ENCODE data around the gene DHRS1.
A peak's percentile ranks its signal among the peaks of the same experiment; 100 is the strongest.

Gene DHRS1

GRCh38 chr14:24339284-24340151 is 39.9 kb upstream of the DHRS1 start, which contains the start of gene RIPK3:
Gene RIPK3, minus strand, starts transcription at chr14:24339991. Its CDS starts 165 bp downstream, at chr14:24339826.
- H3K4me3 ChIP-seq (ENCODE audit: low read depth, low read length): peak within 1 kb of the TSS; percentile 84
- TF ChIP-seq CTCF (IDR thresholded peaks at IDR 0.05; ENCODE audit: insufficient read depth, low read depth, low read length, missing control alignments): no peak
- DNase-seq (ENCODE audit: low read depth): peak; percentile 73

- TF ChIP-seq CTCF (IDR thresholded peaks at IDR 0.05; ENCODE audit: insufficient read depth, low read depth, low read length, missing control alignments): no peak
- H3K4me3 ChIP-seq (ENCODE audit: low read depth, low read length): peak overlapping the region; percentile 84
- no peak for DNase-seq (ENCODE audit: low read depth)
Observed at GRCh38 chr14:24338843-24339242, 39.3 kb upstream of the DHRS1 start.

- no peak overlapping the region for H3K4me3 ChIP-seq (ENCODE audit: low read depth, low read length)
- no peak for TF ChIP-seq CTCF (IDR thresholded peaks at IDR 0.05; ENCODE audit: insufficient read depth, low read depth, low read length, missing control alignments)
- no peak for DNase-seq (ENCODE audit: low read depth)
Observed at GRCh38 chr14:24337824-24338175, 38.2 kb upstream of the DHRS1 start.

GRCh38 chr14:24337144-24337823 is 37.7 kb upstream of the DHRS1 start:
- no peak for TF ChIP-seq CTCF (IDR thresholded peaks at IDR 0.05; ENCODE audit: insufficient read depth, low read depth, low read length, missing control alignments)
- no peak overlapping the region for H3K4me3 ChIP-seq (ENCODE audit: low read depth, low read length)
- no peak for DNase-seq (ENCODE audit: low read depth)

GRCh38 chr14:24335461-24336171 is 36.0 kb upstream of the DHRS1 start:
- H3K4me3 ChIP-seq (ENCODE audit: low read depth, low read length): no peak overlapping the region

More at GRCh38 chr14:24335461-24336171, 36.0 kb upstream of the DHRS1 start:
- TF ChIP-seq CTCF (IDR thresholded peaks at IDR 0.05; ENCODE audit: insufficient read depth, low read depth, low read length, missing control alignments): no peak
- DNase-seq (ENCODE audit: low read depth): no peak

Measured in GM12865 (cell line).